SIG-M5 treated with dmso at 0.1 percent for 504 hours (cell line): Measurements from ENCODE around the gene TCF3.

Experiments
- DNase-seq: peaks from one replicate; lab custom pipeline; 2025; ENCODE audit not compliant: unreplicated experiment; lab: John Stamatoyannopoulos, UW

TCF3 gene

GRCh38 chr19:1587872-1588271 lies 64.5 kb downstream of the TCF3 start:
- no peak for DNase-seq

GRCh38 chr19:1585243-1585580 lies 67.2 kb downstream of the TCF3 start:
- no peak for DNase-seq

- no peak for DNase-seq
Measured at GRCh38 chr19:1584500-1585242, 67.7 kb downstream of the TCF3 start.

- DNase-seq, result no peak
Measured at GRCh38 chr19:1582201-1582600, 70.2 kb downstream of the TCF3 start.

GRCh38 chr19:1580957-1581356 lies 71.5 kb downstream of the TCF3 start:
- no peak for DNase-seq

GRCh38 chr19:1580382-1580781 lies 72.0 kb downstream of the TCF3 start:
- no peak for DNase-seq

GRCh38 chr19:1579222-1579621 lies 73.2 kb downstream of the TCF3 start:
- DNase-seq, result no peak

- DNase-seq, result no peak
Measured at GRCh38 chr19:1577929-1578618, 74.3 kb downstream of the TCF3 start.

GRCh38 chr19:1577090-1577928 lies 75.1 kb downstream of the TCF3 start:
- no peak for DNase-seq

- no peak for DNase-seq
Measured at GRCh38 chr19:1576242-1577089, 75.9 kb downstream of the TCF3 start.

- DNase-seq, result no peak
Measured at GRCh38 chr19:1575323-1576241, 76.8 kb downstream of the TCF3 start.

GRCh38 chr19:1574354-1575136 lies 77.9 kb downstream of the TCF3 start:
- no peak for DNase-seq

GRCh38 chr19:1572795-1573194 lies 79.6 kb downstream of the TCF3 start:
- DNase-seq, result no peak

GRCh38 chr19:1571358-1571757 lies 81.1 kb downstream of the TCF3 start:
- no peak for DNase-seq

- DNase-seq, result no peak
Measured at GRCh38 chr19:1570836-1571235, 81.6 kb downstream of the TCF3 start.

GRCh38 chr19:1569997-1570396 lies 82.4 kb downstream of the TCF3 start:
- no peak for DNase-seq

GRCh38 chr19:1568320-1569019 lies 83.9 kb downstream of the TCF3 start, which contains the start of gene MEX3D:
Gene MEX3D, minus strand, starts transcription at chr19:1568325. Its CDS starts 267 bp downstream, at chr19:1568058.
- no peak for DNase-seq

GRCh38 chr19:1567848-1568227 lies 84.6 kb downstream of the TCF3 start:
- DNase-seq, result no peak
